Right lobe of liver (tissue), 4 donors: ENCODE measurements around the gene ERBB4.

Source experiments
- CTCF ChIP-seq, 4 donors: fragments of 200-600 bp in 3 of 4; fragments of 450-650 bp in 1 of 4; IDR thresholded peaks; one replicate each; pipeline versions ENCODE4 v1.5.1 to v1.8.0; 2016 to 2022; ENCODE audit warnings: antibody characterized with exemption in 4 of 4, mild to moderate bottlenecking in 2 of 4
- POLR2A ChIP-seq: fragments of 450-650 bp; IDR thresholded peaks from one replicate; pipeline ENCODE4 v1.6.1; 2017; ENCODE audit warnings: antibody characterized with exemption, mild to moderate bottlenecking
- donor health status: DM: no; HTN: no; CAD: no.
- donor health status: DM: no; HTN: no; CAD: no.
- donor health status: DM: no; HTN: yes; CAD: no.

- no peak for TF ChIP-seq CTCF (IDR thresholded peaks at IDR 0.05)
- no peak for TF ChIP-seq POLR2A
Observed at GRCh38 chr2:211417544-211417943, 1121.1 kb downstream of the ERBB4 start.
